Right ventricle myocardium superior (tissue), 1 donor: ENCODE data around the gene NECAB2. TPM values are rescaled to one million over a fixed set of nuclear protein-coding genes. Genes with fewer than 3 reads are reported as not detected.
"Not testable (repeated sequence)": the region's sequence is repeated elsewhere in the genome, so short reads cannot be mapped to it uniquely, and the experiment has no call there.

Experiments
- ATAC-seq: fragments of 200-7000 bp; cut with Tn5 transposase; one replicate; pipeline ENCODE4 v1.9.1; 2020; ENCODE audit warnings: mild to moderate bottlenecking; ENCODE audit not compliant: poor library complexity
- DNase-seq: peaks from one replicate; pipeline ENCODE4 v3.0.0-alpha.2; 2020
- intact Hi-C: fragments of 100-400 bp; cut with DNase I; formaldehyde crosslinking; loops from one replicate; pipeline ENCODE4 v1.11.2; 2022
- total RNA-seq: library from RNA; stranded (reverse); fragmentation: NEBNext Ultra II Directional; extraction: Animal tissue kit (Norgen Biotek cat#: 25700); gene quantifications from one replicate; pipeline ENCODE4 v1.2.1, GENCODE V29; 2021
- donor health status: DM: no; HTN: yes; CAD: no; lungs with severe emphysema.

Gene NECAB2
- total RNA-seq, 1 donor from 2014 or later: 0.46 TPM

- ATAC-seq: no peak
- DNase-seq: no peak
- intact Hi-C loops: no loop called here
Measured at GRCh38 chr16:83935005-83935857, 32.8 kb upstream of the NECAB2 start.

GRCh38 chr16:83935858-83936255 lies 32.2 kb upstream of the NECAB2 start:
- no peak for ATAC-seq
- peak; percentile 37 for DNase-seq
- intact Hi-C loops: no loop called here

DNA sequence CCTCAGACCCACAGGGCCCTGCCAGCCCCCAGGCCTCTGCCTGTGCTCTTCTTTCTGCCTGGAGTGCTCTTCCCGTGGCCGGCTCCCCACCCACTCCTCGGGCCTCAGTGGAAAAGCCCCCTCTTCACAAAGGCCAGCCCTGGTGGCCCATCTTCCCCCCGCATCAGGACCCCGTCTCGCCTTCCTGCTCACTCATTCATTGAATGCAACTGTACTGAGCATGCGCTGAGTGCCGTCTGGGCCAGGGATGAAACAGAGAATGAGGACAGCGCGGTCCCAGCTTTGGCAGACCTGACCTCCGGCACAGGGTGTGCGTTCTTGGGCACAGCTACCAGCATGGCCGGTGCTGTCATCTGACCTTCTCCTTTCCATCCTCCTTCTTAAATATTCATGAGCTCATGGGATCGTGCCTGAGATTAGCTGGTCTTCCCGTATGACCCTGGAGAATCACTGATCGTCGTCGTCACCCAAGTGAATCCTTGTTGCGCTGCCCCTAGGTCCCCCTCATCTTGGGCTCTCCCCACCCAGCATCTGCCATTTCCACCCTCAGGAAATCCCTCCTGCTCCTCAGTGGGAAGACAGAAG lies 31.4 kb upstream of the NECAB2 start:
- DNase-seq (peak; percentile 37), ATAC-seq (no peak)
- intact Hi-C loops: no loop called here

GRCh38 chr16:83937267-83937666 lies 30.8 kb upstream of the NECAB2 start:
- ATAC-seq (no peak), DNase-seq (no peak)
- intact Hi-C loops: no loop called here

DNA sequence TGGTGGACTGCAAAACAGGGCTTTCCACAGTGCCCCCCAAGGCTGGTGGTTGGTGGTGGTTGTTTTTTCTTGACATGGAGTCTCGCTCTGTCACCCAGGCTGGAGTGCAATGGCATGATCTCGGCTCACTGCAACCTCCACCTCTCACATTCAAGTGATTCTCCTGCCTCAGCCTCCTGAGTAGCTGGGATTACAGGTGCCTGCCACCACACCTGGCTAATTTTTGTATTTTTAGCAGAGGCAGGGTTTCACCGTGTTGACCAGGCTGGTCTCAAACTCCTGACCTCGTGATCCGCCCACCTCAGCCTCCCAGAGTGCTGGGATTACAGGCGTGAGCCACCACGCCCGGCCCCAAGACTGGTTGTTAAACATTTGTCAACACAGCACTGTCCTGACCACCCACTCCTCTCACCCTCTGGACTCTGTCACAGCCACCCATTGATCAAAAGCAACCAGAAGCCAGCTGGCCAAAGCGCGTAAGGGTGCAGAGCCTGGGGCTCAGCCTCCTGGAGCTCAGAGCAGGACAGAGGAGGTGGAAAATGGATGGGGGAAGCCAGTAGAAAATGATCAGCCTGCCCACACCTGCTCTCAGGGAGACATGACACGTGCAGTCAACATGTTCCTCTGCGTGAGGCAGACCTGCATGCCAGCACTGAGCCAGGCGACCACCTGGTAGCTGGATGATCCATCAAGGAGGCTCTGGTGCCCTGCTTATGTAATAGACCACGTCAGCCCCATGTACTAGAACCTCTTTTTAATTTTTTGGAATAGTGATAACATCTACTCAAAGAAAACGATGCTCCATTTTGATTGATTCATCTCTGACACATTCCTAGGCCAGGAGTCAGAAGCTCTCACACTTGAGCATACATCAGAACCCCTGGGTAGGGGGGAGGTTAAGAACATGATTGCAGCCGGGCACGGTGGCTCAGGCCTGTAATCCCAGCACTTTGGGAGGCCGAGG lies 29.8 kb upstream of the NECAB2 start:
- intact Hi-C loops: no loop called here
- ATAC-seq (no peak), DNase-seq (no peak)

DNA sequence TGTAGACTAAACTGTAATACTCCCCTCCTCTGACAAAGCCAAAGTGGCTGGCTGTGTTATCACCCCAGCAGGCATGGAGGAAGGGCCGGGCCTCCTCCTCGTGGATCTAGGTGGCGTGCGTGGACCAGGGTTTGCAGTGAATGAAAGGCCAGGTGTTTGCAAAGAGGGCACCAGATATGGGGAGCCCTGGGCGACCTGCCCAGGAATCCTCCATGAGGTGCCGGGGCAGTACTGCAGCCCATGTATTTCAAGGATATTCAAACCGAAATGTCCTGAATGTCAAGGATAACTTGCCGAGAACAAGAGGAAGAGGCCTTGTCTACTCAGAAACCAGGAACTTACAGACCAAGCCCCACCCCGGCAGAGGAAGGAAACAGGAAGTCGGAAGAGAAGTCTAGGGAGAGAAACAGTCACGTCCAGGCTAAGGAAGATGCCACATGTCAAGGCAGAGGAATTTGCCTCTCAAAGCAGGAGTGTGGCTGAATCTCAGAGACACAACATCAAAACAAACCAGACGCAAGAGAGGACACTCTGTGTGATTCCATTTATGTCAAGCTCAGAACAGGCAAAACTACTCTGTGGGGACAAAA lies 28.7 kb upstream of the NECAB2 start:
- DNase-seq: peak; percentile 44
- peak; percentile 43 for ATAC-seq
- intact Hi-C loops: no loop called here

- DNase-seq: no peak
- ATAC-seq: no peak
- intact Hi-C loops: no loop called here
Measured at GRCh38 chr16:83940119-83940518, 27.9 kb upstream of the NECAB2 start.

DNA sequence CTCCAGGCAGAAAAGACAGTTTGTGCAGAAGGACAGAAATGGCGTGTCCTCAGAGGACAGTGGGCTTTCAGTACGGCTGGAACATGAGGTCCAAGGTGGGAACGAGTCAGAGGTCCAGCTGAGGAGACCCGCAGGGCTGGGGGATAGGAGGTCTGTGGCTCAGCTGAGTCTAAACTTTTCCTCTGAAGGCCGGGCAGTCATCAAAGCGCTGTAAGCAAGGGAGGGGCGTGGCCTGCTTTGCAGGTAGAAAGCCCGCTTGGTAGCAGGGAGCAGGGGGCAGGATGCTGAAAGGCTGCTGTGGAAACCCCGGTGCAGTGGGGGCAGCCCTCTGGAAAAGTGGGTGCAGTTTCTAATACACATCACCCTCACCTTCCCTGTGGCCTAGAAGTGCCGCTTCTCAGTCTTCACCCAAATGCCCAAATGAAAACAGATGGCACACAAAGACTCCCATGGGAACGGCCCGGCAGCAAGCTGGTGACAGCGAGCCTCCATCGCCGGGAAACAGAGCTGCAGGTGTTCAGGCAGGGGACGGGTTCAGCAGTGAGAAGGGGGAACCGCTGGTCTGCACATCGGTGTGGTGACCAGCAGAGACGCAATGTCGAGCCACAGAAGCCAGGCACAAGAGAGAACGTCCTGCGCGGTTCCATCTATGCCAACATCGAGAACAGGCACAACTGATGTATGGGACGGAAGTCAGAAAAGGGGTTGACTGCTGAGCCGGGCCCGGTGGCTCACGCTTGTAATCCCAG lies 27.2 kb upstream of the NECAB2 start:
- ATAC-seq (no peak), DNase-seq (no peak)
- intact Hi-C loops: no loop called here

GRCh38 chr16:83941546-83941945 lies 26.5 kb upstream of the NECAB2 start:
- ATAC-seq, DNase-seq, intact Hi-C loops: not testable (repeated sequence)

DNA sequence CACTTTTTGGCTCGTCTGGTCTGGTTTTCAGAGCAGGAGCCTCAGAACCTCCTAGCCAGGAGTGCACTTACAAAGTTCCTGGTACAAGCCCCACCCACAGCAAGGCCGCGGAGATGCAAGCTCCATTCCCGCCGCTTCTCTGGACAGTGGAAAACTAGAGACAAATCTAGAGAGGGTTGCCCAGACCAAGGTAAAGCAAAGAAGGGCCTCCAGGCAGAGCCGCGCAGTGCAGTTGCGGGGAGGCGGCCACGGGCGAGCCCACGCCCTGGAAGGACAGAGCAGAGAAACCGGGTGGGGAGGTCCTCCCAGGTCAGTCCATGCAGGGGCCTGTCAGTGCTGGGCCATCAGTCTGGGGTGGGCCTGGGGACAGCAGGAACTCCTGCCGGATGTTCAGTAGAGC lies 26.0 kb upstream of the NECAB2 start:
- ATAC-seq: no peak
- intact Hi-C loops: no loop called here
- DNase-seq: no peak

DNA sequence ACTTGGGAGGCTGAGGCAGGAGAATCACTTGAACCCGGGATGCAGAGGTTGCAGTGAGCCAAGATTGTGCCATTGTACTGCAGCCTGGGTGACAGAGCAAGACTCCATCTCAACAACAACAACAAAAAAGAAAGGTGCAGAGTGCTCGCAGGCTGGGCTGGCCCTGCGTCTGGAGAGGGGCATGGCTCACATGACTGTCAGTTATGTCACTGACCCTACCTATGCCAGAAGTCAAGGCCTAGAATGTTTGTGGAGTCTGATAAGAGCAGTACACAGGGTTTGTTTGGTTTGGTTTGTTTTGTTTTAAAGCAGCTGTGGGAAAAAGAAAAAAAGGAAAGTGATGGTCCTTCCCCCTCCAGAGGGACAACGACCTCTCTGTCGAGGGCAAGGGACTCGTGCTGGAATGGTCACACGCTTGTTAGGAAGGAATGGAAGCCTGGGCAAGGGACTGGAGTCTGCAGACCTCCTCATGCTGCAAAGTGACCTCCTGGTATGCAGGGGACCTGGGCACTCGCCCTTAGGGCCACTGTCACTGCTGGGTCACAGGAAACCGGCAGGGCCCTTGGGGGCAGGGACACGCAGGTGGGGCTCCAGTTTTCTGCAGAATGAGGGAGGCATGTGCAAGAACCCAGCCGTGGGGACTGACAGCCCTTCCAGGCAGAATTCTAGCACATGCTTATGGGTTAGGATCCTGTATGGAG lies 25.1 kb upstream of the NECAB2 start:
- peak; percentile 43 for ATAC-seq
- intact Hi-C loops: no loop called here
- no peak for DNase-seq

DNA sequence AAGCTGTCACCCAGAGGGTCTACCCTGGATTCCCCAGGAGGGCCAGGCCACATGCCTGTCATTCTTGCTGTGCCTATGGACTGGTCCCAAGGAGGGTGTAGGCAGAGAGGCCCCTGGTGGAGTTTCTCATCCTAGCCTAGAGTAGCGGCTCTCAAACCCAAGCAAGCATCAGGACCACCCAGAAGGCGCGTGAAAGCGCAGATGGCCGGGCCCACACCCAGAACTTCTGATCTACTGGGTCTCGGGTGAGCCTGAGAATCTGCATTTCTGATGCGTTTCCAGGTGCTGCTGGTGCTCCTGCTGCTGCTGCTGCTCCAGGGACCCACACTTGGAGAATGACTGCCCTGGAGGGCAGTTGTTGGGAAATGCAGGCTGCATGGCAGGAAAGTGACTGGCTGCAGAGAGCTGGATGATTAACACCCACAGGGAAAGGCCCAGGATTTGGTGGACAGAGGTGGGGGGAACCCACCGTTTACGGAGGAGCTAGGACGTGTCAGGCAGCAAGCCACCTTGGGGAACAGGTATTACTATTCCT lies 24.5 kb upstream of the NECAB2 start:
- DNase-seq: no peak
- no peak for ATAC-seq
- intact Hi-C loops: no loop called here

GRCh38 chr16:83945587-83945986 lies 22.5 kb upstream of the NECAB2 start:
- ATAC-seq (no peak), DNase-seq (no peak)
- intact Hi-C loops: no loop called here

GRCh38 chr16:83946154-83946780 lies 21.8 kb upstream of the NECAB2 start:
- intact Hi-C loops: no loop called here
- no peak for ATAC-seq
- DNase-seq: no peak

- no peak for DNase-seq
- intact Hi-C loops: no loop called here
- no peak for ATAC-seq
Measured at GRCh38 chr16:83946781-83947566, 21.1 kb upstream of the NECAB2 start.

DNA sequence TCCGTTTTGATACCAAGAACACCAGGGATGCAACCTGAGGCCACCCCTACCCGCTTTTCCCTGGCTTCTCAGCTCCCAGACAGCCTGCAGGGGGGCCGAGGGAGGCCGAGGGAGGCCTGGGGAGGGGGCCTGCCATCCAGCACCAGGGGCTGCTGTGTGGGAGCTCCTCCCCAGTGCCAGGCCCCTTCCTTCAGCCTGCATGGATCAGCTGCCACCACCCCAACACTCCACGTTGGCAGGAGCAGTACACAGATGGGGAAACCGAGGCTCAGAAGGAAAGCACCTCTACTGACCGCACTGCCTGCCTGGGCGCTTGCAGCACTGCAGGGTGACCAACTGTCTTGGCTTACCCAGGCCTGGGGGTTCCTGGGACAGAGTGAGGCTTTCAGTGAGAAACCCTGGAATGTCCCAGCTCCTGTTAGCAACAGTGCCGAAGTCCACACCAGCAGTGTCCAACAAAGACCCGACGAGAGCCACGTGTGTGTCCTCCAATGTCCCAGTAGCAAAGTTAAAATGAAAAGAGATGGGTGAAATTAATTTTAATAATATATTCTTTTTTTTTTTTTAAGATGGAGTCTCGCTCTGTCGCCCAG lies 20.3 kb upstream of the NECAB2 start:
- DNase-seq (no peak), ATAC-seq (no peak)
- intact Hi-C loops: no loop called here
